ENCODE measurements around the gene NRCAM.

The NRCAM gene

GRCh38 chr7:108114117-108114841 lies 342.0 kb downstream of the NRCAM start:
- no peak for DNase-seq

GRCh38 chr7:108112683-108113082 lies 343.6 kb downstream of the NRCAM start:
- no peak for DNase-seq

GRCh38 chr7:108109221-108109908 lies 346.9 kb downstream of the NRCAM start:
- no peak for DNase-seq

GRCh38 chr7:108108131-108108530 lies 348.1 kb downstream of the NRCAM start:
- no peak for DNase-seq

- DNase-seq = no peak
Observed at GRCh38 chr7:108104324-108104723, 351.9 kb downstream of the NRCAM start.

- no peak for DNase-seq
Observed at GRCh38 chr7:108103558-108104298, 352.5 kb downstream of the NRCAM start.

GRCh38 chr7:108102671-108103312 lies 353.4 kb downstream of the NRCAM start:
- DNase-seq = no peak

GRCh38 chr7:108101759-108102158 lies 354.5 kb downstream of the NRCAM start:
- DNase-seq = no peak

GRCh38 chr7:108099713-108100112 lies 356.5 kb downstream of the NRCAM start:
- DNase-seq = no peak

GRCh38 chr7:108097703-108098102 lies 358.5 kb downstream of the NRCAM start:
- DNase-seq = peak in 1 of 2 donors; percentile 13

All from inflammatory macrophage treated with lipopolysaccharide for 1 hour (primary cell).